Colonic mucosa (tissue), 4 donors: Measurements from ENCODE around the gene CDH18. TPM values are rescaled to one million over a fixed set of nuclear protein-coding genes. Genes with fewer than 3 reads are reported as not detected.

Experiments
- DNase-seq: peaks from one replicate; pipeline ENCODE4 v3.0.0-alpha.2; 2020
- H3K27ac ChIP-seq: fragments of 200-600 bp; one replicate; pipeline ENCODE4 v1.8.0; 2021
- H3K27me3 ChIP-seq: fragments of 200-600 bp; one replicate; pipeline ENCODE4 v1.8.0; 2021
- H3K36me3 ChIP-seq: fragments of 200-600 bp; one replicate; pipeline ENCODE4 v1.8.0; 2021
- H3K4me1 ChIP-seq: fragments of 200-600 bp; one replicate; pipeline ENCODE4 v1.8.0; 2021; ENCODE audit warnings: mild to moderate bottlenecking
- H3K4me3 ChIP-seq: fragments of 200-600 bp; one replicate; pipeline ENCODE4 v1.8.0; 2021
- H3K9ac ChIP-seq, 2 donors: one replicate each; pipeline ENCODE4 v1.7.0; 2013; ENCODE audit warnings: control low read depth in 2 of 2, low read depth in 2 of 2, low read length in 2 of 2
- H3K9me3 ChIP-seq: fragments of 200-600 bp; one replicate; pipeline ENCODE4 v1.8.0; 2021
- intact Hi-C: fragments of 100-400 bp; cut with DNase I; formaldehyde crosslinking; loops from one replicate; pipeline ENCODE4 v1.14.1; 2022
- total RNA-seq, 2 donors: library from RNA; stranded (reverse); fragmentation: NEBNext Ultra II Directional in 1 of 2; extraction: Animal tissue kit (Norgen Biotek cat#: 25700) in 1 of 2; gene quantifications; one replicate each; pipeline ENCODE4 v1.2.1, GENCODE V29; 2021
- TF ChIP-seq, protein P1 (sequence below): fragments of 200-600 bp; IDR thresholded peaks from one replicate; pipeline ENCODE4 v1.8.0; 2022; ENCODE audit warnings: antibody characterized with exemption, mild to moderate bottlenecking
- donor health status: healthy.
- donor health status: DM: no; HTN: no; CAD: no.
- donor health status: DM: no; HTN: no; CAD: no.

Gene CDH18
- total RNA-seq, 2 donors from 2014 or later: not detected

DNA sequence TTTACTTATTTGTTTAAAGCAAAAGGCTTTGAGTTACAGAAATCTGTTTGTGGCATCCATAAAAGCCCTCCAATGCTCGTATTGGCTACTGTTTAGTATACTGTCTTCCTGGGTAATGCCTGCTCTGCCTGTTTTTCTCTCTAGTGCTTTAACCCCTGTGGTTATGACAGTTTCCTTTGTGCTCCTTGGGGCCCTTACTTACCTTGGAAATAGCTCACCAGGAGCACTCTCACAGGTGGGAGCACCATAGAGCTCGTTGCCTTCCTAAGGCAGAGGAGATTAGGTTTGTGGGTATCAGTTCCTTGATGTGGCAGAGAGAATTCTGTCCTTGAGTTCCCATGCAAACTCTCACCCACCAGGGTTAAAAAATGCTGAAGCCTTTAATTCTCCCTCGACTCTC is 242.8 kb downstream of the CDH18 start:
- H3K9ac ChIP-seq: no peak overlapping the region
- H3K36me3 ChIP-seq: no peaks in the 10 kb centered on the region
- no peaks in the 10 kb centered on the region for H3K4me1 ChIP-seq
- no peak overlapping the region for H3K27ac ChIP-seq
- H3K9me3 ChIP-seq: no peaks in the 10 kb centered on the region
- H3K27me3 ChIP-seq: no peaks in the 10 kb centered on the region
- intact Hi-C loops: no loop called here
- DNase-seq: no peak
- TF ChIP-seq, protein P1, sequence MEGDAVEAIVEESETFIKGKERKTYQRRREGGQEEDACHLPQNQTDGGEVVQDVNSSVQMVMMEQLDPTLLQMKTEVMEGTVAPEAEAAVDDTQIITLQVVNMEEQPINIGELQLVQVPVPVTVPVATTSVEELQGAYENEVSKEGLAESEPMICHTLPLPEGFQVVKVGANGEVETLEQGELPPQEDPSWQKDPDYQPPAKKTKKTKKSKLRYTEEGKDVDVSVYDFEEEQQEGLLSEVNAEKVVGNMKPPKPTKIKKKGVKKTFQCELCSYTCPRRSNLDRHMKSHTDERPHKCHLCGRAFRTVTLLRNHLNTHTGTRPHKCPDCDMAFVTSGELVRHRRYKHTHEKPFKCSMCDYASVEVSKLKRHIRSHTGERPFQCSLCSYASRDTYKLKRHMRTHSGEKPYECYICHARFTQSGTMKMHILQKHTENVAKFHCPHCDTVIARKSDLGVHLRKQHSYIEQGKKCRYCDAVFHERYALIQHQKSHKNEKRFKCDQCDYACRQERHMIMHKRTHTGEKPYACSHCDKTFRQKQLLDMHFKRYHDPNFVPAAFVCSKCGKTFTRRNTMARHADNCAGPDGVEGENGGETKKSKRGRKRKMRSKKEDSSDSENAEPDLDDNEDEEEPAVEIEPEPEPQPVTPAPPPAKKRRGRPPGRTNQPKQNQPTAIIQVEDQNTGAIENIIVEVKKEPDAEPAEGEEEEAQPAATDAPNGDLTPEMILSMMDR: no peak
- no peak overlapping the region for H3K4me3 ChIP-seq

- no peaks in the 10 kb centered on the region for H3K9me3 ChIP-seq
- no peaks in the 10 kb centered on the region for H3K36me3 ChIP-seq
- no peak overlapping the region for H3K27ac ChIP-seq
- no peak overlapping the region for H3K4me3 ChIP-seq
- no peaks in the 10 kb centered on the region for H3K27me3 ChIP-seq
- no peak overlapping the region for H3K9ac ChIP-seq
- intact Hi-C loops: no loop called here
- TF ChIP-seq, protein P1: no peak
- H3K4me1 ChIP-seq: no peaks in the 10 kb centered on the region
- DNase-seq: no peak
Observed at GRCh38 chr5:19739671-19740070, 248.3 kb downstream of the CDH18 start.

GRCh38 chr5:19734776-19735175 is 253.2 kb downstream of the CDH18 start:
- peaks cover under 1% of the 10 kb centered on the region for H3K9me3 ChIP-seq
- TF ChIP-seq, protein P1: no peak
- H3K36me3 ChIP-seq: no peaks in the 10 kb centered on the region
- no peak overlapping the region for H3K9ac ChIP-seq
- no peaks in the 10 kb centered on the region for H3K4me1 ChIP-seq
- H3K27ac ChIP-seq: no peak overlapping the region
- no peaks in the 10 kb centered on the region for H3K27me3 ChIP-seq
- DNase-seq: no peak
- no peak overlapping the region for H3K4me3 ChIP-seq
- intact Hi-C loops: no loop called here

DNA sequence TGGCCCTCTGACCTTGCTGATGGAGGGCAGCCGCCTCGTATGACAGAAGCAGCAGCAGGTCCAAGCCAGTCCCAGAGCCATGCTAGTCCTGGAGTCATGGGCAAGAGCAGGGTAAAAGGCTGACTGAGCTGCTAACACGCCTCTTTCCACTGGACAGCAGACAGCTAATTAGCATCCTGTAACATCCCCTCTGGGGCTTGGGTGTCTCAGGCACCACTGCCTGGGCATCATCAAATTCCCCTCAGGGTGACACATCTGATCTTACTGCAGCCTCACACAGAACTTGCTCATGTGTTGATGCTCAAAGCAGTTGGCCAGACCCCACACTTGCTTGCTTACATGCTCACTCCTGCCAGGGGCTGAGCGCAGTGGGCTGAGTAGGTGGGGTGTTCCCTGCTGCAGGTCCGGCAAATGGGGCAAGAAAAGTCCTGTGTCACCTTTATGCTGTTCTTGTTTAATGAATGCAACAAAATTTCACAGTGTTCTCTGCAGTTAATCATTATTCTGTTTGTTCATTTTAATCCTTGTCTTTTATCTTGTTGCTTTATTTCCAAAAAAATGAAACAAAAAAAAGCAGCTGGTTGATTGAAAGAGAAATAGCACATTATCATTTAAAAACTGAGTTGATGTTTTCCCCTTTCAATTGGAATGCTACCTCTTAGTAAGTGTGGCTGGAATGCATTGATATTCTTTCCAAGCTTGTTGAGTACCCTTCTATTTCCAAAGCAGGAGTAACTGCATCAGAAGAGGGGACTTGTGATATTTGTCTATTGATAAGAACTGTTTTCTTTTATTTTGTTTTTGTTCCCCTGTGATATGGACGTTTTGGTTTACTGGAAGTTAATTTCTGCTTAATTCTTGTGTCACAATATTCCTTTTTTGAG is 254.1 kb downstream of the CDH18 start:
- Histone ChIP-seq H3K27me3 (no peaks in the 10 kb centered on the region), H3K36me3 (no peaks in the 10 kb centered on the region), H3K9ac (no peak overlapping the region), H3K4me1 (no peaks in the 10 kb centered on the region), H3K27ac (no peak overlapping the region), H3K9me3 (peaks cover 7% of the 10 kb centered on the region), H3K4me3 (no peak overlapping the region)
- DNase-seq: no peak
- TF ChIP-seq, protein P1: no peak
- intact Hi-C loops: no loop called here

GRCh38 chr5:19728571-19728970 is 259.4 kb downstream of the CDH18 start:
- no peak overlapping the region for H3K4me3 ChIP-seq
- TF ChIP-seq, protein P1: no peak
- H3K9ac ChIP-seq: no peak overlapping the region
- H3K27ac ChIP-seq: no peak overlapping the region
- H3K4me1 ChIP-seq: no peaks in the 10 kb centered on the region
- intact Hi-C loops: no loop called here
- H3K9me3 ChIP-seq: peaks cover 7% of the 10 kb centered on the region
- H3K36me3 ChIP-seq: no peaks in the 10 kb centered on the region
- no peaks in the 10 kb centered on the region for H3K27me3 ChIP-seq
- DNase-seq: no peak
